Activated CD8-positive, alpha-beta memory T cell treated with anti-CD3 and anti-CD28 coated beads for 4 hours (primary cell): ENCODE measurements around the gene POU3F3.

Experiments used
- DNase-seq, 2 donors: peaks; one replicate each; pipeline ENCODE4 v3.0.0-alpha.2; 2020; ENCODE audit warnings: low read depth in 2 of 2

POU3F3 gene

GRCh38 chr2:104860451-104860790 is 6.5 kb downstream of the POU3F3 start:
- DNase-seq: no peak

GRCh38 chr2:104861351-104862057 is 7.6 kb downstream of the POU3F3 start:
- no peak for DNase-seq

GRCh38 chr2:104862058-104862941 is 8.4 kb downstream of the POU3F3 start:
- no peak for DNase-seq

GRCh38 chr2:104863146-104863467 is 9.2 kb downstream of the POU3F3 start:
- DNase-seq: no peak

- no peak for DNase-seq
Measured at GRCh38 chr2:104863468-104864279, 9.8 kb downstream of the POU3F3 start.

GRCh38 chr2:104864280-104865095 is 10.6 kb downstream of the POU3F3 start:
- DNase-seq: no peak

GRCh38 chr2:104865096-104865470 is 11.2 kb downstream of the POU3F3 start:
- DNase-seq: no peak

- no peak for DNase-seq
Measured at GRCh38 chr2:104866122-104866864, 12.4 kb downstream of the POU3F3 start.

- DNase-seq: no peak
Measured at GRCh38 chr2:104866883-104867812, 13.2 kb downstream of the POU3F3 start.

GRCh38 chr2:104867813-104868504 is 14.0 kb downstream of the POU3F3 start:
- no peak for DNase-seq

- DNase-seq: no peak
Measured at GRCh38 chr2:104868505-104868866, 14.6 kb downstream of the POU3F3 start.

GRCh38 chr2:104870100-104870975 is 16.4 kb downstream of the POU3F3 start:
- no peak for DNase-seq

GRCh38 chr2:104871649-104871971 is 17.7 kb downstream of the POU3F3 start:
- DNase-seq: no peak

GRCh38 chr2:104871972-104872865 is 18.3 kb downstream of the POU3F3 start:
- no peak for DNase-seq

GRCh38 chr2:104872866-104873688 is 19.2 kb downstream of the POU3F3 start:
- DNase-seq: peak in 1 of 2 donors; percentile 5

- DNase-seq: no peak
Measured at GRCh38 chr2:104873689-104874054, 19.8 kb downstream of the POU3F3 start.

GRCh38 chr2:104874230-104874629 is 20.3 kb downstream of the POU3F3 start:
- DNase-seq: no peak
